ENCODE measurements around the gene SAMD10. TPM values are rescaled to one million over a fixed set of nuclear protein-coding genes. Genes with fewer than 3 reads are reported as not detected.

The SAMD10 gene
- total RNA-seq, 1 experiment from 2014 or later = 5.7 TPM

DNA sequence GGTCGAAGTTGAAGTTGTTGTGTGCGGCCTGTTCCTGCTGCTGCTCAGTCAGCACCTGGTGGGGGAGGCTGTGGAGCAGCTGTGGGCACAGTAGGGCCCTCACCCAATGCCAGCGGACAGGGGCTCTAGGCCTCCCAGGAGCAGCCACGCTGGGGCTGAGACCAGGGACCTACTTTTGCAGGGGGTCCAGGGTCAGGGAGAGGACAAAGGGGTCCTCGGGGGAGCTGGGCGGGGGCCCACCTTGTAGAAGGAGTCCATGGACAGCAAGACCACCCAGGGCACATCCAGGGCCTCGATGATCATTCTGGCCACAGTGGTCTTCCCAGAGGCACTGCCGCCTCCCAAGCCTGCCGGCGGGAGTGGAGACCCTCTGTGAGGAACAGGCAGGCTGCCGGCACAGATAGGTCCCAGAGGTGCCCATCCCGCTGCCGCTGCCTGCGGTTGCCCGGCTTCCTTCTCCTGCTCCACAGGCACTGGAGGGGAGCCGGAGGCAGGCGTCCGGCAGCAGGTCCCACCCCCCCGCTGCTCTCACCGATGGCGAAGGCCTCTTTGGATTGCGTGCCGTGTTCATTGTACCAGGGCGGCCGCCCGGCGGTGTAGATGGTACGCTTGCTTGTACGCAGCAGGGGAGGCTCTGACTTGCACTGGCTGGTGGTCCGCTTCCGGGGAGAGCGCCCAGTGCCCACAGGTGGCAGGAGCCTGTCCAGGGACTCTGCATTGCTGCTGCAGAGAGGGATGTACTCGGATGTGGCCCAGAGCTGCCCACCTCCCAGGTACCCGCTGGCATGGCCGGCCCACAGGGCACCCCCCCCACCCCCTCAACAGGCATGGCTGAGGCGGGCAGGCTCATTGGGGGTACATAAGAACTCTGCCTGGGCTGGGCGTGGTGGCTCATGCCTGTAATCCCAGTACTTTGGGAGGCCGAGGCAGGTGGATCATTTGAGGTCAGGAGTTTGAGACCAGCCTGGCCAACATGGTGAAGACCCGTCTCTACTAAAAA, 33.2 kb downstream of the SAMD10 start:
- Histone ChIP-seq H3K18ac (ENCODE audit: insufficient read length, low read depth, low read length) (no peak overlapping the region), H3K4me1 (ENCODE audit: insufficient read depth, low read length) (no peaks in the 10 kb centered on the region), H2BK120ac (ENCODE audit: low read depth, low read length, poor library complexity, severe bottlenecking) (no peak overlapping the region), H3K14ac (ENCODE audit: insufficient read depth, low read length) (no peak overlapping the region), H3K27ac (ENCODE audit: insufficient read length, low read depth, low read length) (no peak overlapping the region), H3T11ph (ENCODE audit: low read length) (no peak overlapping the region), H3K56ac (ENCODE audit: insufficient read length, low read depth, low read length) (no peak overlapping the region), H2BK20ac (ENCODE audit: low read depth, low read length, poor library complexity, severe bottlenecking) (no peak overlapping the region), H3K9me3 (ENCODE audit: control insufficient read depth, low read depth, low read length) (no peaks in the 10 kb centered on the region), H4K8ac (replicated peaks; ENCODE audit: insufficient read length, low read depth, low read length) (no peak overlapping the region), H3K9ac (ENCODE audit: extremely low read depth, insufficient read length, low read length) (no peak overlapping the region), H3K23me2 (ENCODE audit: insufficient read length, low read depth, low read length, poor library complexity, severe bottlenecking) (peaks cover 4% of the 10 kb centered on the region), H4K20me1 (ENCODE audit: control insufficient read depth, insufficient read depth, insufficient read length) (peaks cover 3% of the 10 kb centered on the region), H3K4ac (ENCODE audit: low read depth, low read length) (no peak overlapping the region), H2BK15ac (ENCODE audit: low read depth, low read length) (no peak overlapping the region), H3K23ac (ENCODE audit: insufficient read length, low read depth, low read length) (no peak overlapping the region), H2AFZ (ENCODE audit: low read length) (no peak overlapping the region), H2AK5ac (ENCODE audit: insufficient read length, low read length) (no peak overlapping the region), H4K5ac (ENCODE audit: insufficient read length, low read depth, low read length) (no peak overlapping the region), H3K79me1 (ENCODE audit: insufficient read depth, low read depth, low read length, poor library complexity, severe bottlenecking) (no peaks in the 10 kb centered on the region), H3K27me3 (ENCODE audit: insufficient read depth, low read length) (no peaks in the 10 kb centered on the region), H2BK5ac (ENCODE audit: insufficient read length, low read length) (no peak overlapping the region), H2BK12ac (ENCODE audit: insufficient read length, low read depth, low read length) (no peak overlapping the region), H4K91ac (ENCODE audit: insufficient read length, low read depth, low read length) (no peak overlapping the region), H3K4me2 (ENCODE audit: insufficient read depth, insufficient read length, low read length) (no peak overlapping the region), H3K79me2 (ENCODE audit: insufficient read depth, low read length) (peaks cover 3% of the 10 kb centered on the region; the same call in 1 of the 2 replicates)
- TF ChIP-seq, protein P1, sequence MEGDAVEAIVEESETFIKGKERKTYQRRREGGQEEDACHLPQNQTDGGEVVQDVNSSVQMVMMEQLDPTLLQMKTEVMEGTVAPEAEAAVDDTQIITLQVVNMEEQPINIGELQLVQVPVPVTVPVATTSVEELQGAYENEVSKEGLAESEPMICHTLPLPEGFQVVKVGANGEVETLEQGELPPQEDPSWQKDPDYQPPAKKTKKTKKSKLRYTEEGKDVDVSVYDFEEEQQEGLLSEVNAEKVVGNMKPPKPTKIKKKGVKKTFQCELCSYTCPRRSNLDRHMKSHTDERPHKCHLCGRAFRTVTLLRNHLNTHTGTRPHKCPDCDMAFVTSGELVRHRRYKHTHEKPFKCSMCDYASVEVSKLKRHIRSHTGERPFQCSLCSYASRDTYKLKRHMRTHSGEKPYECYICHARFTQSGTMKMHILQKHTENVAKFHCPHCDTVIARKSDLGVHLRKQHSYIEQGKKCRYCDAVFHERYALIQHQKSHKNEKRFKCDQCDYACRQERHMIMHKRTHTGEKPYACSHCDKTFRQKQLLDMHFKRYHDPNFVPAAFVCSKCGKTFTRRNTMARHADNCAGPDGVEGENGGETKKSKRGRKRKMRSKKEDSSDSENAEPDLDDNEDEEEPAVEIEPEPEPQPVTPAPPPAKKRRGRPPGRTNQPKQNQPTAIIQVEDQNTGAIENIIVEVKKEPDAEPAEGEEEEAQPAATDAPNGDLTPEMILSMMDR (conservative IDR thresholded peaks at IDR 0.05) = no peak
- Mint-ChIP-seq H3K27me3 (ENCODE audit: low read depth) (no peaks in the 10 kb centered on the region), H3K27ac (no peak overlapping the region), H3K4me1 (peaks cover 16 to 29% of the 10 kb centered on the region in 2 experiments), H3K36me3 (ENCODE audit: insufficient read depth in 1 of 3, low read depth in 3 of 3) (peaks cover 5 to 29% (median 22%) of the 10 kb centered on the region in 3 experiments), H3K4me3 (no peak overlapping the region), H3K9me3 (peaks cover 4 to 7% of the 10 kb centered on the region in 2 experiments; a peak in 3 of 5 replicates)
- DNase-seq = no peak
- WGBS (ENCODE audit: extremely low coverage, insufficient read length, low lambda C conversion rate) = no CpG with 5 or more reads among the region's 39 CpGs

All from H9 (cell line).